Right lobe of liver (tissue), 4 donors: ENCODE data around the gene IGSF9B.

Source experiments
- POLR2A ChIP-seq: fragments of 450-650 bp; IDR thresholded peaks from one replicate; pipeline ENCODE4 v1.6.1; 2017; ENCODE audit warnings: antibody characterized with exemption, mild to moderate bottlenecking
- TF ChIP-seq, protein P1 (sequence below), 4 donors: fragments of 200-600 bp in 3 of 4; fragments of 450-650 bp in 1 of 4; IDR thresholded peaks; one replicate each; pipeline versions ENCODE4 v1.5.1 to v1.8.0; 2016 to 2022; ENCODE audit warnings: antibody characterized with exemption in 4 of 4, mild to moderate bottlenecking in 2 of 4
- donor health status: DM: no; HTN: no; CAD: no.
- donor health status: DM: no; HTN: no; CAD: no.
- donor health status: DM: no; HTN: yes; CAD: no.

DNA sequence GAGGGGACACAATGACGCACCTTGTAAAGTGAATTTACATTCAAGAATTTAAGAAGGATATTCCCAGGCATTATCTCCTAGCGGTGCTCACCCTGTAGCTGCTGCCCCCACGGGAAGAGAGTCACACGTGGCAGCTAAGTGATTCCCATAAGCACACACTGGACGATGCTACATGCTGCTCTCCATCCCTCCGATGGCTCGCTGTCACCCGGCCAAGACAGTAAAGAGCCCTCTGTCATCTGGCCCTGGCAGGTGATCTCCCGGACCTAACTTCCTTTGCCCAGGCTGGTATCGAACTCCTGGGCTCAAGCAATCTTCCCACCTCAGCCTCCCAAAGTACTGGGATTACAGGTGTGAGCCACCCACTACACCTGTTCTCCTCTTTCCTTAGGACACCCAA lies 39.9 kb upstream of the IGSF9B start:
- TF ChIP-seq POLR2A, result no peak
- TF ChIP-seq, protein P1, sequence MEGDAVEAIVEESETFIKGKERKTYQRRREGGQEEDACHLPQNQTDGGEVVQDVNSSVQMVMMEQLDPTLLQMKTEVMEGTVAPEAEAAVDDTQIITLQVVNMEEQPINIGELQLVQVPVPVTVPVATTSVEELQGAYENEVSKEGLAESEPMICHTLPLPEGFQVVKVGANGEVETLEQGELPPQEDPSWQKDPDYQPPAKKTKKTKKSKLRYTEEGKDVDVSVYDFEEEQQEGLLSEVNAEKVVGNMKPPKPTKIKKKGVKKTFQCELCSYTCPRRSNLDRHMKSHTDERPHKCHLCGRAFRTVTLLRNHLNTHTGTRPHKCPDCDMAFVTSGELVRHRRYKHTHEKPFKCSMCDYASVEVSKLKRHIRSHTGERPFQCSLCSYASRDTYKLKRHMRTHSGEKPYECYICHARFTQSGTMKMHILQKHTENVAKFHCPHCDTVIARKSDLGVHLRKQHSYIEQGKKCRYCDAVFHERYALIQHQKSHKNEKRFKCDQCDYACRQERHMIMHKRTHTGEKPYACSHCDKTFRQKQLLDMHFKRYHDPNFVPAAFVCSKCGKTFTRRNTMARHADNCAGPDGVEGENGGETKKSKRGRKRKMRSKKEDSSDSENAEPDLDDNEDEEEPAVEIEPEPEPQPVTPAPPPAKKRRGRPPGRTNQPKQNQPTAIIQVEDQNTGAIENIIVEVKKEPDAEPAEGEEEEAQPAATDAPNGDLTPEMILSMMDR (IDR thresholded peaks at IDR 0.05), result no peak
